Uterus (tissue), 4 donors: ENCODE measurements around the gene UNC13D. TPM values are rescaled to one million over a fixed set of nuclear protein-coding genes. Genes with fewer than 3 reads are reported as not detected.

ENCODE experiments used
- DNase-seq, 2 donors: peaks; one replicate each; pipeline ENCODE4 v3.0.0-alpha.2; 2019 to 2020
- H3K27ac ChIP-seq, 2 donors: fragments of 200-600 bp; sonication (generic); 1 replicate in 1 of 2; 2 replicates in 1 of 2; pipeline ENCODE4 v1.5.1; 2016 to 2018
- H3K27me3 ChIP-seq, 2 donors: fragments of 200-600 bp; sonication (generic); one replicate each; pipeline ENCODE4 v1.5.1; 2018 to 2019; ENCODE audit warnings: control low read depth in 1 of 2
- H3K36me3 ChIP-seq, 2 donors: fragments of 200-600 bp; sonication (generic); one replicate each; pipeline ENCODE4 v1.5.1; 2019; ENCODE audit warnings: control low read depth in 1 of 2
- H3K4me1 ChIP-seq, 2 donors: fragments of 200-600 bp; sonication (generic); one replicate each; pipeline ENCODE4 v1.5.1; 2018 to 2019; ENCODE audit warnings: control low read depth in 1 of 2
- H3K4me3 ChIP-seq, 2 donors: fragments of 200-600 bp; sonication (generic); 1 replicate in 1 of 2; 2 replicates in 1 of 2; pipeline ENCODE4 v1.5.1; 2018 to 2019; ENCODE audit warnings: mild to moderate bottlenecking in 1 of 2
- H3K9me3 ChIP-seq, 2 donors: fragments of 200-600 bp; sonication (generic); one replicate each; pipeline ENCODE4 v1.5.1; 2019; ENCODE audit warnings: control low read depth in 1 of 2
- CTCF ChIP-seq, 4 experiments: fragments of 200-600 bp in 2 of 4; fragments of 450-650 bp in 2 of 4; sonication (generic) in 2 of 4; IDR thresholded peaks; one replicate each; pipeline ENCODE4 v1.5.1; 2016 to 2019; ENCODE audit warnings: antibody characterized with exemption in 4 of 4, mild to moderate bottlenecking in 2 of 4, moderate library complexity in 1 of 4
- POLR2A ChIP-seq, 2 donors: fragments of 450-650 bp; IDR thresholded peaks; one replicate each; pipeline ENCODE4 v1.6.1; 2016; ENCODE audit warnings: antibody characterized with exemption in 2 of 2, mild to moderate bottlenecking in 1 of 2, moderate library complexity in 1 of 2
- intact Hi-C: fragments of 100-400 bp; cut with DNase I; formaldehyde crosslinking; loops from one replicate; pipeline ENCODE4 v1.15.1; 2023; ENCODE audit warnings: low total_unique reads
- total RNA-seq, 4 donors: library from RNA; depleted of rRNA in 3 of 4; stranded (reverse); fragments of >200 nt in 3 of 4; gene quantifications; one replicate each; pipeline versions ENCODE4 v1.1.0 to v1.2.4, GENCODE V29; 2014 to 2023
- donor health status: DM: yes; HTN: yes; CAD: no.

The UNC13D gene
- total RNA-seq, 4 donors from 2014 or later, result 1.2 to 32.7 (median 11.8) TPM

GRCh38 chr17:75836605-75837004 is 7.6 kb downstream of the UNC13D start:
- intact Hi-C loops, result no loop called here
- no peaks in the 10 kb centered on the region for H3K4me1 ChIP-seq
- no peaks in the 10 kb centered on the region for H3K9me3 ChIP-seq
- H3K27me3 ChIP-seq, result no peaks in the 10 kb centered on the region
- no peak overlapping the region for H3K4me3 ChIP-seq
- no peaks in the 10 kb centered on the region for H3K36me3 ChIP-seq
- H3K27ac ChIP-seq, result no peak overlapping the region
- no peak for DNase-seq
- no peak for TF ChIP-seq POLR2A (IDR thresholded peaks at IDR 0.05)

DNA sequence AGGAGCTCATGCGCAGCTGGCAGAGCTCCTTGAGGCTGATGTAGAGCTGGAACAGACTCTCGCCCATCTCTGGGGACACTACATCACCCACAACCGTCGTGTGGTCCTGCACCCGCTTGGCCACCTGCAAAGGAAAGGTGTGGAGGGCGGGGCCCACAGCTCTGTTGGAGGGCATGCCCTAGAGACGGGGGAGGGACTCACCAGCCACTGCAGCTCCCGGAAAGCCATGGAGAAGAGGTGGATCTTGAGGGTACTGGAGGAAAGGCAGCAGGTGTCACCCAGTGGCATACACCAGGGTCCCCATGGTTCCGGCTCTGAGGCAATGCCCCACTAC is 8.6 kb downstream of the UNC13D start:
- TF ChIP-seq POLR2A (IDR thresholded peaks at IDR 0.05) (no peak), CTCF (IDR thresholded peaks at IDR 0.05) (no peak)
- no peaks in the 10 kb centered on the region for H3K36me3 ChIP-seq
- H3K27me3 ChIP-seq, result no peaks in the 10 kb centered on the region
- intact Hi-C loops, result no loop called here
- no peak overlapping the region for H3K27ac ChIP-seq
- no peak for DNase-seq
- H3K4me1 ChIP-seq, result no peaks in the 10 kb centered on the region
- H3K9me3 ChIP-seq, result no peaks in the 10 kb centered on the region
- no peak overlapping the region for H3K4me3 ChIP-seq

- Histone ChIP-seq H3K27me3 (no peaks in the 10 kb centered on the region), H3K27ac (no peak overlapping the region), H3K4me3 (no peak overlapping the region), H3K9me3 (no peaks in the 10 kb centered on the region), H3K36me3 (no peaks in the 10 kb centered on the region), H3K4me1 (no peaks in the 10 kb centered on the region)
- intact Hi-C loops, result no loop called here
- DNase-seq, result peak in 1 of 2 donors; percentile 49
- TF ChIP-seq CTCF (IDR thresholded peaks at IDR 0.05), result no peak
- TF ChIP-seq POLR2A (IDR thresholded peaks at IDR 0.05), result no peak
These were observed 9.1 kb downstream of the UNC13D start for GRCh38 chr17:75834928-75835653.

- H3K36me3 ChIP-seq, result no peaks in the 10 kb centered on the region
- no peaks in the 10 kb centered on the region for H3K27me3 ChIP-seq
- no peak for TF ChIP-seq POLR2A (IDR thresholded peaks at IDR 0.05)
- no peak for TF ChIP-seq CTCF (IDR thresholded peaks at IDR 0.05)
- H3K4me1 ChIP-seq, result no peaks in the 10 kb centered on the region
- no peaks in the 10 kb centered on the region for H3K9me3 ChIP-seq
- no peak overlapping the region for H3K4me3 ChIP-seq
- no peak overlapping the region for H3K27ac ChIP-seq
- DNase-seq, result no peak
- intact Hi-C loops, result no loop called here
These were observed 9.8 kb downstream of the UNC13D start for GRCh38 chr17:75834279-75834920.

DNA sequence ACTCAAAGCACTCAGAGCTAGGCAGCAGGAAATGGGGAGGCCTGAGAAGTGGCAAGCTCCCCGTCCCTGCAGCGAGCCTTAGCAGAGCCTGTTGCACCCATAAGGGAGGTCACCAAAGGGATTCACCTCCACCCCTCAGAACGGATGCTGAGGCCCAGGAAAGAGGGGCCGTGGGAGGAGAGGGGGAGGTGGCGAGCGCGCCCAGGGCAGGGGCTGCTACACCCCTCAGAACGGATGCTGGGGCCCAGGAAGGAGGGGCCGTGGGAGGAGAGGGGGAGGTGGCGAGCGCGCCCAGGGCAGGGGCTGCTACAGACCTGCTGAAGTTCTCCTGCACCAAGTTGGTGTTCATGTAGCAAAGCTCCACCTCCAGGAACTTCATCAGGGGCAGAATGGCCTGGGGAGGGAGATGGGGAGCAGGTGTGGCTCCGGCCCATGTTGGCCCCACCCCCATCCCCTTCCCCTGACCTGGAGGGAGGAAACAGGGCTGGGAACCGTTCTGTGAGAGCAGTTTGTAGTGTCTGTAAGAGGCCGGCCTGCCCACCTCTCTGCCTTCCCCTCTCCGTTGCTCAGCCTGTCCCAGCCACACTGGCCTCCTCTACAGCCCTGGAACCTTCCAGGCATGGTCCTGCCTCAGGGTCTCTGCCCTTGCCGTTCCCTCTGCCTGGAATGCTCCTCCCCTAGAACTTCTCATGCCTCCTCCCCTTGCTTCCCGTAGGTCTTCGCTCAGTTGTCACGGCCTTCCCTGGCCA is 11.4 kb downstream of the UNC13D start:
- Histone ChIP-seq H3K27ac (peak overlapping the region; percentile 22 to 25), H3K4me3 (no peak overlapping the region), H3K27me3 (no peaks in the 10 kb centered on the region), H3K9me3 (no peaks in the 10 kb centered on the region), H3K36me3 (no peaks in the 10 kb centered on the region), H3K4me1 (no peaks in the 10 kb centered on the region)
- no peak for DNase-seq
- intact Hi-C loops, result no loop called here
- no peak for TF ChIP-seq POLR2A (IDR thresholded peaks at IDR 0.05)
- no peak for TF ChIP-seq CTCF (IDR thresholded peaks at IDR 0.05)
